GM18498 (cell line): ENCODE results near the gene VILL.

Experiments
- ATAC-seq: cut with Tn5 transposase; IDR thresholded peaks from one replicate; pipeline ENCODE4 v1.9.1; 2021; ENCODE audit warnings: mild to moderate bottlenecking, moderate library complexity; ENCODE audit not compliant: unreplicated experiment

VILL gene

GRCh38 chr3:38016410-38016809 lies 25.8 kb downstream of the VILL start:
- no peak for ATAC-seq

- no peak for ATAC-seq
These were observed 26.4 kb downstream of the VILL start for GRCh38 chr3:38016847-38017444.

GRCh38 chr3:38017445-38018295 lies 27.1 kb downstream of the VILL start:
- ATAC-seq, result no peak

- no peak for ATAC-seq
These were observed 28.0 kb downstream of the VILL start for GRCh38 chr3:38018296-38019266.

GRCh38 chr3:38019658-38020341 lies 29.2 kb downstream of the VILL start:
- ATAC-seq, result no peak

- ATAC-seq, result no peak
These were observed 29.7 kb downstream of the VILL start for GRCh38 chr3:38020342-38020726.

- no peak for ATAC-seq
These were observed 30.6 kb downstream of the VILL start for GRCh38 chr3:38021196-38021595.

GRCh38 chr3:38022301-38022700 lies 31.7 kb downstream of the VILL start:
- no peak for ATAC-seq

- ATAC-seq, result no peak
These were observed 32.5 kb downstream of the VILL start for GRCh38 chr3:38022896-38023709.

GRCh38 chr3:38026856-38027255 lies 36.3 kb downstream of the VILL start:
- no peak for ATAC-seq

GRCh38 chr3:38027466-38028465 lies 37.2 kb downstream of the VILL start:
- ATAC-seq, result no peak

GRCh38 chr3:38028621-38029361 lies 38.2 kb downstream of the VILL start:
- ATAC-seq, result no peak

- ATAC-seq, result no peak
These were observed 39.0 kb downstream of the VILL start, which contains the start of gene PLCD1 for GRCh38 chr3:38029400-38030125. PLCD1 (minus strand) TSS chr3:38029642; CDS start chr3:38029539, 103 bp downstream.

- ATAC-seq, result no peak
These were observed 39.8 kb downstream of the VILL start for GRCh38 chr3:38030126-38031021.

- ATAC-seq, result no peak
These were observed 40.7 kb downstream of the VILL start for GRCh38 chr3:38031022-38031994.
